ENCODE data around the gene MOB2. TPM values are rescaled to one million over a fixed set of nuclear protein-coding genes. Genes with fewer than 3 reads are reported as not detected.

MOB2 gene
- total RNA-seq, 2 experiments from 2014 or later, result 22.4 to 27.5 TPM

DNA sequence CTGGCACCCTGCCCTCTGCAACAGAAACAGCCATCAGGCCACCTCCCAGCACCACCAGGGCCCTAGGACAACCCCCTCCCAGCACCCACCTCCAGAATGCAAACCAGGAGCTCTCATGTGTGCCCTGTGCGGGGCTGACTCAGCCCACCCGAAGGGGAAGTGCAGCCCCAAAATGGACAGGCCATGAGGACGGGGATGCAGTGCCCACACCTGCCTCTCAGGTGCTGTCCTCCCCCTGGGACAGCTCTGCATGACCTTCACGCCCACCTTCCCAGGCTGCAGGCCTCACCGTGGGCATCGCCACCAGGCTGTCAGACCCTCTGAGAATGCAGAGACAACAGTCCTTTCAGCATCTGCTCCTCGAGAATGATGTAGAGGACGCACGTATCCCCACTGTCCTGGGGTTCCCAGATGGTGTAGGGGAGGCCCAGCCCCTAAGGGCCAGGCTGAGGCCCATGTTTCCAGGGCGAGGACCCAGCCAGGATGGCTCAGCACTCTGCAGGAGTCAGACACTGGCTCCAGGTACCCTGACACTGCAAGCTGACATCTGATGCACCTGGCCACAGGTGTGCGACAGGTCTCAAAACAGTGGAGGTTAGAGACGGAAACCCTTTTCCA is 13.5 kb downstream of the MOB2 start:
- ChIA-PET POLR2A (no interaction called here), CTCF (ENCODE audit: unreplicated experiment) (no interaction called here)
- no peak for TF ChIP-seq EZH2phosphoT487 (IDR thresholded peaks at IDR 0.05; ENCODE audit: borderline replicate concordance, low read depth, low read length)
- TF ChIP-seq, protein P1, sequence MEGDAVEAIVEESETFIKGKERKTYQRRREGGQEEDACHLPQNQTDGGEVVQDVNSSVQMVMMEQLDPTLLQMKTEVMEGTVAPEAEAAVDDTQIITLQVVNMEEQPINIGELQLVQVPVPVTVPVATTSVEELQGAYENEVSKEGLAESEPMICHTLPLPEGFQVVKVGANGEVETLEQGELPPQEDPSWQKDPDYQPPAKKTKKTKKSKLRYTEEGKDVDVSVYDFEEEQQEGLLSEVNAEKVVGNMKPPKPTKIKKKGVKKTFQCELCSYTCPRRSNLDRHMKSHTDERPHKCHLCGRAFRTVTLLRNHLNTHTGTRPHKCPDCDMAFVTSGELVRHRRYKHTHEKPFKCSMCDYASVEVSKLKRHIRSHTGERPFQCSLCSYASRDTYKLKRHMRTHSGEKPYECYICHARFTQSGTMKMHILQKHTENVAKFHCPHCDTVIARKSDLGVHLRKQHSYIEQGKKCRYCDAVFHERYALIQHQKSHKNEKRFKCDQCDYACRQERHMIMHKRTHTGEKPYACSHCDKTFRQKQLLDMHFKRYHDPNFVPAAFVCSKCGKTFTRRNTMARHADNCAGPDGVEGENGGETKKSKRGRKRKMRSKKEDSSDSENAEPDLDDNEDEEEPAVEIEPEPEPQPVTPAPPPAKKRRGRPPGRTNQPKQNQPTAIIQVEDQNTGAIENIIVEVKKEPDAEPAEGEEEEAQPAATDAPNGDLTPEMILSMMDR (conservative IDR thresholded peaks at IDR 0.05; ENCODE audit: low read length), result no peak
- H2AFZ ChIP-seq (ENCODE audit: low read length), result no peak overlapping the region
- H3K27ac ChIP-seq (ENCODE audit: low read depth, low read length, poor library complexity, severe bottlenecking), result no peak overlapping the region
- no peaks in the 10 kb centered on the region for H4K20me1 ChIP-seq (ENCODE audit: insufficient read depth, low read length)
- no TSS peak for BruUV-seq (replicated peaks)
- no peak overlapping the region for H3K4me2 ChIP-seq (ENCODE audit: low read length)
- no peaks in the 10 kb centered on the region for H3K36me3 ChIP-seq (ENCODE audit: insufficient read depth, low read length)
- intact Hi-C loops (cut with micrococcal nuclease; ENCODE audit: unreplicated experiment), result no loop called here
- H3K4me1 ChIP-seq (ENCODE audit: insufficient read depth, low read length, poor library complexity, severe bottlenecking), result no peaks in the 10 kb centered on the region
- H3K9me3 ChIP-seq (ENCODE audit: low read length), result no peaks in the 10 kb centered on the region
- no peaks in the 10 kb centered on the region for H3K79me2 ChIP-seq (ENCODE audit: insufficient read depth, low read depth, low read length)
- no peak for DNase-seq (ENCODE audit: low spot score)
- H3K9me2 ChIP-seq (ENCODE audit: insufficient read depth, low read length), result no peaks in the 10 kb centered on the region
- H3K4me3 ChIP-seq (ENCODE audit: low read depth, low read length, poor library complexity, severe bottlenecking), result no peak overlapping the region

DNA sequence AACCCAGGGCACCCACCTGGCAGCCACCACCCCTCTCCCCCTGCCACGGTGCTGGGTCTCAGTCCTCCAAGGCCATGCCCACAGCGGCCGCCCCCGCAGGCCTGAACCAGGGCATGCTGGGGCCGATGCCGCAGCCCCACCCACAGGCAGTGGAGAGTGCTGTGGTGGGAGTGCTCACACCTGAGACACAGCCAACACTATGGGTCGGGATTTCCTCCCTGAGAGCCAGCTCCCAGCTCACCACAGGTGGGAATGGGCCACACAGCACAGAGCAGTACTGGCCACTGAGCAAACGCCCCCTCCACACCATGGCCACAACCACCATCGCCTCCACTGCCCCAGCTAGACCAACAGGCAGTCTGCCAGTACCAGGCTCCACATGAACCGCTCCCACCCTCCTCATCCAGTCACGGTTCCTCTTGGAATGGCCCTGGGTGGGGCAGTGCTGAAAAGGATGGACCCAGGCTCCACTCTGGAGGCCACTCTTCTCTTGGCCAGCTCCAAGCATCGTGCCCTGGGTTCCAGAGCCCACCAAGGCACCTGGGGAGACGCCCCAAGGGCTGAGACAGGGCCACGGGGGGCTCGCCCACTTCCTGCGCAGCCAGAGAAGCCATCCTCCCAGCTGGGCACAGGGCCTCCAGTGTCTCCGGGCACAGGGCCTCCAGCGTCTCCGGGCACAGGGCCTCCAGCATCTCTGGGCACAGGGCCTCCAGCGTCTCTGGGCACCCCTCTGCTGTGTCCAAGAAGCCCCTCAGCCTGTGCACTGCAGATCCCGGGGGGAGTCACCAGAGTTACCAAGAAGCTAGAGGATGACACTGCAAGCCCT is 14.2 kb downstream of the MOB2 start:
- H2AFZ ChIP-seq (ENCODE audit: low read length), result no peak overlapping the region
- H4K20me1 ChIP-seq (ENCODE audit: insufficient read depth, low read length), result no peaks in the 10 kb centered on the region
- no peaks in the 10 kb centered on the region for H3K4me1 ChIP-seq (ENCODE audit: insufficient read depth, low read length, poor library complexity, severe bottlenecking)
- no peak overlapping the region for H3K4me2 ChIP-seq (ENCODE audit: low read length)
- intact Hi-C loops (cut with micrococcal nuclease; ENCODE audit: unreplicated experiment), result no loop called here
- TF ChIP-seq, protein P1 (conservative IDR thresholded peaks at IDR 0.05; ENCODE audit: low read length), result no peak
- no peaks in the 10 kb centered on the region for H3K9me2 ChIP-seq (ENCODE audit: insufficient read depth, low read length)
- no peak for DNase-seq (ENCODE audit: low spot score)
- H3K27ac ChIP-seq (ENCODE audit: low read depth, low read length, poor library complexity, severe bottlenecking), result no peak overlapping the region
- H3K36me3 ChIP-seq (ENCODE audit: insufficient read depth, low read length), result no peaks in the 10 kb centered on the region
- no peak overlapping the region for H3K4me3 ChIP-seq (ENCODE audit: low read depth, low read length, poor library complexity, severe bottlenecking)
- CTCF ChIA-PET (ENCODE audit: unreplicated experiment), result no interaction called here
- POLR2A ChIA-PET, result no interaction called here
- no peaks in the 10 kb centered on the region for H3K9me3 ChIP-seq (ENCODE audit: low read length)
- H3K79me2 ChIP-seq (ENCODE audit: insufficient read depth, low read depth, low read length), result no peaks in the 10 kb centered on the region
- no TSS peak for BruUV-seq (replicated peaks)

DNA sequence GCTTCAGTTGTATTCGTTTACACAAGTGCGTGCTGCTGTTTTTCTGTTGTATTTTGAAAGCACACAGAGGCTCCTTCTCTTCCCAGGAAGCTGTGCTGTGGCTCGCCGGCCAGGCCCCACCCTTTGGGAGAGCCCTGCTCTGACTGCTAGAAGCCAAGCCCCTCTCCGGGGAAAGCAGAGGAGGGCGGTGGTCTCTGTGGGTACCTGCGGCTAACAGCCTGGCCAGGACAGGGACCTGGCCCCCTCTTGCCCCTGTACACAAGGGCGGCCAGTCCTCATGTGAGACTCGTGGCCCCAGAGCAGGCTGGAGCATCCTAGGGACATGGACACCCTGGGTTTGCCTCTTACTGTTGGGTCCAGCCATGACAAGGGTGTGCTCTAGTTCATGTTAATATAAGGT is 14.8 kb downstream of the MOB2 start:
- DNase-seq (ENCODE audit: low spot score), result no peak
- no peak for TF ChIP-seq EZH2phosphoT487 (IDR thresholded peaks at IDR 0.05; ENCODE audit: borderline replicate concordance, low read depth, low read length)
- TF ChIP-seq, protein P1 (conservative IDR thresholded peaks at IDR 0.05; ENCODE audit: low read length), result no peak

More for the DNA sequence above, 14.8 kb downstream of the MOB2 start:
- Histone ChIP-seq H3K4me1 (ENCODE audit: insufficient read depth, low read length, poor library complexity, severe bottlenecking) (no peaks in the 10 kb centered on the region), H3K9me2 (ENCODE audit: insufficient read depth, low read length) (no peaks in the 10 kb centered on the region), H3K9me3 (ENCODE audit: low read length) (no peaks in the 10 kb centered on the region), H3K36me3 (ENCODE audit: insufficient read depth, low read length) (no peaks in the 10 kb centered on the region), H3K4me2 (ENCODE audit: low read length) (no peak overlapping the region), H4K20me1 (ENCODE audit: insufficient read depth, low read length) (no peaks in the 10 kb centered on the region), H3K4me3 (ENCODE audit: low read depth, low read length, poor library complexity, severe bottlenecking) (no peak overlapping the region), H2AFZ (ENCODE audit: low read length) (no peak overlapping the region), H3K27ac (ENCODE audit: low read depth, low read length, poor library complexity, severe bottlenecking) (no peak overlapping the region), H3K79me2 (ENCODE audit: insufficient read depth, low read depth, low read length) (no peaks in the 10 kb centered on the region)
- ChIA-PET POLR2A (no interaction called here), CTCF (ENCODE audit: unreplicated experiment) (no interaction called here)
- BruUV-seq (replicated peaks), result no TSS peak
- intact Hi-C loops (cut with micrococcal nuclease; ENCODE audit: unreplicated experiment), result no loop called here
